Stromal cell of bone marrow (primary cell): ENCODE results near the gene CMTM1.

Experiments
- DNase-seq: peaks from one replicate; pipeline ENCODE4 v3.0.0-alpha.2; 2012; ENCODE audit warnings: low read depth

Gene CMTM1

GRCh38 chr16:66538910-66539309 is 27.3 kb upstream of the CMTM1 start:
- no peak for DNase-seq

- no peak for DNase-seq
These were observed 26.4 kb upstream of the CMTM1 start for GRCh38 chr16:66539623-66540469.

- no peak for DNase-seq
These were observed 24.6 kb upstream of the CMTM1 start for GRCh38 chr16:66541388-66542355.

- DNase-seq = no peak
These were observed 23.8 kb upstream of the CMTM1 start for GRCh38 chr16:66542396-66542795.

- DNase-seq = no peak
These were observed 22.7 kb upstream of the CMTM1 start for GRCh38 chr16:66543541-66543940.

GRCh38 chr16:66544016-66544757 is 22.1 kb upstream of the CMTM1 start:
- no peak for DNase-seq

- DNase-seq = no peak
These were observed 18.9 kb upstream of the CMTM1 start for GRCh38 chr16:66547101-66547989.

- no peak for DNase-seq
These were observed 18.2 kb upstream of the CMTM1 start for GRCh38 chr16:66548068-66548467.

- DNase-seq = no peak
These were observed 17.4 kb upstream of the CMTM1 start for GRCh38 chr16:66548868-66549267.

- peak; percentile 52 for DNase-seq
These were observed 16.7 kb upstream of the CMTM1 start, which contains the start of gene TK2 for GRCh38 chr16:66549284-66550131. TK2 (minus strand) TSS chr16:66550122; CDS start chr16:66550061, 61 bp downstream.

GRCh38 chr16:66551348-66551759 is 14.9 kb upstream of the CMTM1 start:
- no peak for DNase-seq

GRCh38 chr16:66551788-66552285 is 14.4 kb upstream of the CMTM1 start:
- DNase-seq = no peak

GRCh38 chr16:66552286-66553177 is 13.7 kb upstream of the CMTM1 start, which contains the start of gene CKLF:
CKLF (plus strand) TSS chr16:66552576; CDS start chr16:66552716, 140 bp downstream.
- DNase-seq = peak; percentile 73

- DNase-seq = no peak
These were observed 13.0 kb upstream of the CMTM1 start for GRCh38 chr16:66553223-66553622.

- DNase-seq = no peak
These were observed 12.2 kb upstream of the CMTM1 start for GRCh38 chr16:66554021-66554420.

GRCh38 chr16:66554495-66554894 is 11.7 kb upstream of the CMTM1 start:
- no peak for DNase-seq

- no peak for DNase-seq
These were observed 6.1 kb upstream of the CMTM1 start for GRCh38 chr16:66560107-66560506.

- no peak for DNase-seq
These were observed 4.7 kb upstream of the CMTM1 start for GRCh38 chr16:66561381-66562080.
